Measurements from ENCODE around the gene SEC11C. TPM values are rescaled to one million over a fixed set of nuclear protein-coding genes. Genes with fewer than 3 reads are reported as not detected.
A peak's percentile ranks its signal among the peaks of the same experiment; 100 is the strongest.

The SEC11C gene
- polyA plus RNA-seq (2013, experiment 1 of 2): 49.0 TPM
- polyA plus RNA-seq (2013, experiment 2 of 2): 43.4 TPM

DNA sequence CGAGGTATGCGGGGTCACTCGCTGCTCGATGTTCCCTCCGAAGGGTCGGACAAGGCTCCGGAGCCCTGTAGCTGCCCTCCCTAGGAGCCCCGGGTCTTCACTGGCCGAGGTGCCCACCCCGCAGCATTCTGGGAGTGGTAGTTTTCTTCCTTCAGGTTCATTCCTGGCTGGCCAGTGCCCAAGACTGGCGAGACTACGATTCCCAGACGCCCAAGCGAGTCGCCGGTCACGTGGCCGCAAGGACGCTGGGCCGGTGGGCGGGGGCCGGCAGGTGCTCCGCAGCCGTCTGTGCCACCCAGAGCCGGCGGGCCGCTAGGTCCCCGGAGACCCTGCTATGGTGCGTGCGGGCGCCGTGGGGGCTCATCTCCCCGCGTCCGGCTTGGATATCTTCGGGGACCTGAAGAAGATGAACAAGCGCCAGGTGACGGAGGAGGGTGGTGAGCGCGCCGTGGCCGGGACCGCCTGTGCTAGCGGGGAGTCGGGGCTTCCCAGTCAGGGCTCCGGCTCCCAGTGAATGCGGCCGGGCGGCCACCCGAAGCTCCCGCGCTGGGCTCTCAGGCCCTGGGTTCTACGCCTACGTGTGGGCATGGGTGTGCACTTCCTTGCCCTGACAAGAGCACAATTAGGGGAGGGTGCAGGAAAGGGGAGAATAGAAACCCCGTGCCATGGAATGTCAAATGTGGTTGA lies at the start of gene SEC11C:
TSS of gene SEC11C (plus strand) at position 270 of the 687 bp plus-strand sequence. CDS start at position 335, 65 bp downstream.
- under 1% methylated on average over 55 of the region's 55 CpGs for WGBS
- Histone ChIP-seq H3K27me3 (ENCODE audit: insufficient read depth, low read length) (peaks cover 9% of the 10 kb centered on the region; the same call in 1 of the 2 replicates), H3K27ac (ENCODE audit: low read depth, low read length) (peak within 1 kb of the TSS; percentile 93), H3K4me3 (ENCODE audit: low read length) (peak within 1 kb of the TSS; percentile 89), H3K36me3 (ENCODE audit: insufficient read depth, low read length) (no peaks in the 10 kb centered on the region), H3K9me3 (ENCODE audit: insufficient read depth, low read depth, low read length) (no peaks in the 10 kb centered on the region), H3K9ac (ENCODE audit: low read depth, low read length) (peak within 1 kb of the TSS; percentile 96), H3K4me1 (ENCODE audit: insufficient read depth, low read length) (peaks cover 8% of the 10 kb centered on the region; the same call in 1 of the 2 replicates)

DNA sequence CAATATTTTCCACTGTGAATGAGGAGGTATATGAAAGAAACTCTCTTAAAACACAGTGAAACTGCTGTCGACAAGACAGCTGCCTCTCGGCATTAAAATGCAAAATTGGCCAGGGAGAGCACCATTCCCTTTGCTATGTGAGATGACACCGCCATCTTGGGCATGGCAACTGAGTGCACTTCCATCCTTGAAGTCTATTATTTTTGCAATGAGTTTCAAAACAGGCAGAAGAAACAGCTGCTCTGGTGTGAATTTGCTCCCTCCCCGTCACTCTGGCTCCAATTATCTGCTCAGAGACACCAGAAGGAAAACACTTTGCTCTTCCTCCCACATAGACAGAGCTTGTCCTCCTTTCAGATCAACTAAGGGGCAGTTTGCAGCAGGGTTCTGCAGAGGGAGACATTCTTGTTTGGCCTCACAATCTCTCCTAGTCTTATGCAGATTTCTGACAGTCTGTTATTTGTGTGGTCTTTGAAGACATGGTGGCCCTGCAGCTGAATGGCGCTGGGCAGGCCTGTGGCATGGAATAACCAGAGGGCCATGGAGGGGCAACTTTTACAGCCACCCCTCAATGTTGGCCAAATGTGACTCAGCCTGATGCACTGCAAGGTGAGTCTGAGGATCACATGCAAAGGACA lies 48.6 kb upstream of the SEC11C start:
- WGBS: 70% methylated on average over 5 of the region's 5 CpGs
- no peaks in the 10 kb centered on the region for H3K4me1 ChIP-seq (ENCODE audit: insufficient read depth, low read length)

DNA sequence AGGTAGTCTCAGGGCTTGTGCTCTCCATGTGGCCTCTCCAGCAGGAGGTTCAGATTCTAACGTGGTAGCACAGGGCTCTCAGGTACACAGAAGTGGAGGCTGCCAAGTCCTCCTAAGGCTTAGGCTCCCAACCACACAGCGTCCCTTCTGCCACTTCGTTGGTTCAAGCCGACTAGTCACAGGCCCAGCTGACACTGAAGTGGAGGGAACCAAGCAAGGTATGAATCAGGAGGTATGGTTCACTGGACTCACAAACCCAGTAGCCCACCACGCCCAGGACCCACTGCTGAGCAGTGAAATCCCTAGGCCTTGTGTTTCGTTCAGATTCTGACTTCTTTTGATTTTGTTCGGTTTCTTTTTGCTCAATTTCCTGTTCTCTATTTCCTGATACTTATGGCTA lies 46.0 kb upstream of the SEC11C start:
- H3K36me3 ChIP-seq (ENCODE audit: insufficient read depth, low read length): no peaks in the 10 kb centered on the region
- peaks cover 3% of the 10 kb centered on the region; the same call in 1 of the 2 replicates for H3K4me1 ChIP-seq (ENCODE audit: insufficient read depth, low read length)
- no peak overlapping the region for H3K4me3 ChIP-seq (ENCODE audit: low read length)
- no peak overlapping the region for H3K27ac ChIP-seq (ENCODE audit: low read depth, low read length)
- WGBS: 95% methylated on average over 7 of the region's 7 CpGs
- H3K9me3 ChIP-seq (ENCODE audit: insufficient read depth, low read depth, low read length): no peaks in the 10 kb centered on the region
- no peaks in the 10 kb centered on the region for H3K27me3 ChIP-seq (ENCODE audit: insufficient read depth, low read length)
- H3K9ac ChIP-seq (ENCODE audit: low read depth, low read length): no peak overlapping the region

More for the DNA sequence above, 48.6 kb upstream of the SEC11C start:
- H3K9me3 ChIP-seq (ENCODE audit: insufficient read depth, low read depth, low read length): no peaks in the 10 kb centered on the region
- no peaks in the 10 kb centered on the region for H3K27me3 ChIP-seq (ENCODE audit: insufficient read depth, low read length)
- H3K27ac ChIP-seq (ENCODE audit: low read depth, low read length): no peak overlapping the region
- H3K4me3 ChIP-seq (ENCODE audit: low read length): no peak overlapping the region
- no peaks in the 10 kb centered on the region for H3K36me3 ChIP-seq (ENCODE audit: insufficient read depth, low read length)
- no peak overlapping the region for H3K9ac ChIP-seq (ENCODE audit: low read depth, low read length)

DNA sequence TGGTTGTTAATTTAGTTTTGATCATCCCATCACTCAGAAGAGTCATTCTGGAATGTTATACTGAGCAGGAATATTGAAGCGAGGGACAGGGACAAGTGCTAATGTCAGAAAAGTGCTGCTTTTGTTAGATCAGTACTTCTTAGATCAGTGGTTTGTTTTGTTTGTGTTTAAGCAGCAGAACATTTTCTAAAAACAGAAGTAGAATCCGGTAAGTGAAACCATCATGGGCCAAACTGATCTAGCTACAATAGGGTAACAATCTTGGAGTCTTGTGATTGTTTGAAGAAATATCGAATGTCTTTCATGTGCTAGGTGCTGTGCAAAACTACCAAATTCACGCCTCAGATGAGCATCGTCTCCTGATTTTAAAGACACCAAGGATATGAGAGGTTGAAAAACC lies 45.1 kb upstream of the SEC11C start:
- H3K9ac ChIP-seq (ENCODE audit: low read depth, low read length): no peak overlapping the region

DNA sequence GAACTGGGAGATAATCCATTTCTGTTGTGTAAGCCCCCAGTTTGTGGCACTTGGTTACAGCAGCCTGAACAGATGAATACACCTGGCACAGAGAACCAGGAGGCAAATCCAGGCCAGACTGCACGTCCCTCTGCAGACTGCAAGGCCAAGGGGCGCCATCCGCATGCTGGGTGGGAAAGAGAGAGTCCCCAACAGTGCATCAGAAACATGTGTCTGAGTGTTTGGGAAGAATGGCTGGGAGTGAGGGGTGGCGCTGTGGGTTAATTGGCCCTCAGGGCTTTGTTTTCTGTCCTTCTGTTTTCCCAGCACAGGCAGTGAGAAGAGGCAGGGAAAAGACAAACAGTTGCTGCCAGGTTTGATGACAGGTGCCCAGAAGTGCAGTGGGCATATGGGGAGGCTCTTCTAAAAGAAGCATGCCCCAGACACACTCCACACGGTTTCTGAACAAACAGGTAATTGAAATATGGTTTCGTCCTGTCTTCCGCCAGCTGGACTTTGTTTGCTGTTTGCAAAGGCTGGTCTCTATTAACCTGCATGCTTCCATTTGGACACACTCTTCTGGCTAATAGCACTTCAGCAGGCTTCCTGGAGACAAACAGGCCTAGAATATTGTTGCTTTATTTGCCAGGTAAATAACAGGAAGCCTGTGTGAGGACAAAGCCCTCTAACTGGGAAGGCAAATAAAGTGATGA lies 43.4 kb upstream of the SEC11C start:
- 77% methylated on average over 7 of the region's 7 CpGs for WGBS
- H3K9me3 ChIP-seq (ENCODE audit: insufficient read depth, low read depth, low read length): no peaks in the 10 kb centered on the region
- no peaks in the 10 kb centered on the region for H3K36me3 ChIP-seq (ENCODE audit: insufficient read depth, low read length)
- no peak overlapping the region for H3K27ac ChIP-seq (ENCODE audit: low read depth, low read length)
- no peaks in the 10 kb centered on the region for H3K27me3 ChIP-seq (ENCODE audit: insufficient read depth, low read length)
- no peak overlapping the region for H3K9ac ChIP-seq (ENCODE audit: low read depth, low read length)
- peaks cover 3% of the 10 kb centered on the region; the same call in 1 of the 2 replicates for H3K4me1 ChIP-seq (ENCODE audit: insufficient read depth, low read length)
- no peak overlapping the region for H3K4me3 ChIP-seq (ENCODE audit: low read length)

More for the DNA sequence above, 45.1 kb upstream of the SEC11C start:
- no peak overlapping the region for H3K27ac ChIP-seq (ENCODE audit: low read depth, low read length)
- H3K27me3 ChIP-seq (ENCODE audit: insufficient read depth, low read length): no peaks in the 10 kb centered on the region
- 93% methylated on average over 5 of the region's 5 CpGs for WGBS
- H3K4me1 ChIP-seq (ENCODE audit: insufficient read depth, low read length): peaks cover 3% of the 10 kb centered on the region; the same call in 1 of the 2 replicates
- H3K36me3 ChIP-seq (ENCODE audit: insufficient read depth, low read length): no peaks in the 10 kb centered on the region
- H3K9me3 ChIP-seq (ENCODE audit: insufficient read depth, low read depth, low read length): no peaks in the 10 kb centered on the region
- no peak overlapping the region for H3K4me3 ChIP-seq (ENCODE audit: low read length)

DNA sequence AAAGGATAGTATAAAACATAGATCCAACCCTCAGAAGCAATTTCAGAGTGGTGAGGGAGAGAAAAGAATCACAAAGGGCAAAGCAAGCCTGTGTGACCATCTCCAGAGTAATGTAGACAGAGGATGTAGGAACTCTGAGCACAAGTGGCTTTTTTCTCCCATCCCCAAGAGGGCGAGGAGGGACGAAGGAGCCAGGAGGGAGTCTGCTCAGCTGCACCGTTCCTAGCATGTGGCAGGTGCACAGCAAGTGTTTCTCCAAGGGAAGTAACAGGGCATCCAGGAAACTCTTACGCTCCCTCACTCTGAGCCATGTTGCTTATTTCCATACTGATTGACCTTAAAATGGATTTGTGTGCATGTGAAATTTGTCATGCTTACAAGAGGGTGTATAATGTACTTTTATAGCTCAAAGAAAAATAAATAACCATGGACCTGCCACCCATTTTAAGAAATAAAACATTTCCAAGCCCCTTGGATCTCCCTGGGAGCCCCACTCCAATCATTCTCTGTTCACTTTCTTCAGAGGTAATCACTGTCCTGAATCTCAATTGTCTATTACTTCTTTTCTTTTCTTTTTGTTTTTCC lies 37.8 kb upstream of the SEC11C start:
- H3K4me1 ChIP-seq (ENCODE audit: insufficient read depth, low read length): no peaks in the 10 kb centered on the region
- H3K27ac ChIP-seq (ENCODE audit: low read depth, low read length): no peak overlapping the region
- no peaks in the 10 kb centered on the region for H3K9me3 ChIP-seq (ENCODE audit: insufficient read depth, low read depth, low read length)
- H3K4me3 ChIP-seq (ENCODE audit: low read length): no peak overlapping the region
- H3K36me3 ChIP-seq (ENCODE audit: insufficient read depth, low read length): no peaks in the 10 kb centered on the region
- H3K9ac ChIP-seq (ENCODE audit: low read depth, low read length): no peak overlapping the region
- H3K27me3 ChIP-seq (ENCODE audit: insufficient read depth, low read length): no peaks in the 10 kb centered on the region
- WGBS: 64% methylated on average over 4 of the region's 4 CpGs

DNA sequence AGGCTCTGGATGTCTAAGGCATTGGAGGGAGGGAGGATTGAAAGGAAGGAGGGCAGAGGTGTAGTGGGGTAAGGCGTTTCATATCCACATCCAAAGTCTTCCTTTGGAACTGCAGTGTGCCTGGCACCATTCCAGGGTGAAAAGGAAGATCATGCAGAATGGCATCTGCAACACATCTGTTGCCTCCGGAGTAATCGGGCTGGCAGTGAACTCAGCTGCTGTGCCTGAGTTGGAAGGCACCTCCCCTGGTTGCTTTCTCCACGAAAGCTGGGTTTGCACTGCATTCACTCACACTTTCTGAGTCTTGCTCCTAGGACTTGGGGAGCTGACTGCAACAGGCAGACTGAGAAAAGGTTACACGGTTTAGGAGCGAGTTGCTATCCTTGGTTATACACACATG lies 30.3 kb upstream of the SEC11C start:
- WGBS: 92% methylated on average over 6 of the region's 6 CpGs
- no peaks in the 10 kb centered on the region for H3K9me3 ChIP-seq (ENCODE audit: insufficient read depth, low read depth, low read length)
- H3K4me1 ChIP-seq (ENCODE audit: insufficient read depth, low read length): no peaks in the 10 kb centered on the region
- no peak overlapping the region for H3K27ac ChIP-seq (ENCODE audit: low read depth, low read length)
- no peaks in the 10 kb centered on the region; the same call in 1 of the 2 replicates for H3K27me3 ChIP-seq (ENCODE audit: insufficient read depth, low read length)
- no peak overlapping the region for H3K9ac ChIP-seq (ENCODE audit: low read depth, low read length)
- H3K4me3 ChIP-seq (ENCODE audit: low read length): no peak overlapping the region
- no peaks in the 10 kb centered on the region for H3K36me3 ChIP-seq (ENCODE audit: insufficient read depth, low read length)

DNA sequence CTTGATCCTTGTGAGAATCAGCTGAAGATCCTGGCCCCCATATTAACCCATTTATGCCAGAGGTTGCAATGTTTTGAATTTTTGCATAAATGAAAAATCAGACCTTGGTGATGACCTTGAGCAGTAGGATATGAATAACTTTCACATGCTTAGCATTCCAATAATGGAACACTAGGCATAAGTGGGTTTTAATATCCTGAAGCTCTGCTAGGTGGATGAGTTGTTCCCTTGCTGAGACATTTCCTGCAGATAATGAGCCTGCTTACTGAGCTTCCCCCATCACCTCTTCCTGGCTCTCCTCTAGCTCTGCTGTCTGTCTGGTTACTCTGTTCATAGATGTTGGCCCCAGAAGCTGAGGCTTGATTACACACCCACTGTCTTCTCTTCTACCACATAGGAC lies 25.5 kb upstream of the SEC11C start:
- Histone ChIP-seq H3K4me1 (ENCODE audit: insufficient read depth, low read length) (no peaks in the 10 kb centered on the region), H3K4me3 (ENCODE audit: low read length) (no peak overlapping the region), H3K9ac (ENCODE audit: low read depth, low read length) (no peak overlapping the region), H3K36me3 (ENCODE audit: insufficient read depth, low read length) (no peaks in the 10 kb centered on the region), H3K27ac (ENCODE audit: low read depth, low read length) (no peak overlapping the region), H3K27me3 (ENCODE audit: insufficient read depth, low read length) (no peaks in the 10 kb centered on the region; the same call in 1 of the 2 replicates), H3K9me3 (ENCODE audit: insufficient read depth, low read depth, low read length) (no peaks in the 10 kb centered on the region)

DNA sequence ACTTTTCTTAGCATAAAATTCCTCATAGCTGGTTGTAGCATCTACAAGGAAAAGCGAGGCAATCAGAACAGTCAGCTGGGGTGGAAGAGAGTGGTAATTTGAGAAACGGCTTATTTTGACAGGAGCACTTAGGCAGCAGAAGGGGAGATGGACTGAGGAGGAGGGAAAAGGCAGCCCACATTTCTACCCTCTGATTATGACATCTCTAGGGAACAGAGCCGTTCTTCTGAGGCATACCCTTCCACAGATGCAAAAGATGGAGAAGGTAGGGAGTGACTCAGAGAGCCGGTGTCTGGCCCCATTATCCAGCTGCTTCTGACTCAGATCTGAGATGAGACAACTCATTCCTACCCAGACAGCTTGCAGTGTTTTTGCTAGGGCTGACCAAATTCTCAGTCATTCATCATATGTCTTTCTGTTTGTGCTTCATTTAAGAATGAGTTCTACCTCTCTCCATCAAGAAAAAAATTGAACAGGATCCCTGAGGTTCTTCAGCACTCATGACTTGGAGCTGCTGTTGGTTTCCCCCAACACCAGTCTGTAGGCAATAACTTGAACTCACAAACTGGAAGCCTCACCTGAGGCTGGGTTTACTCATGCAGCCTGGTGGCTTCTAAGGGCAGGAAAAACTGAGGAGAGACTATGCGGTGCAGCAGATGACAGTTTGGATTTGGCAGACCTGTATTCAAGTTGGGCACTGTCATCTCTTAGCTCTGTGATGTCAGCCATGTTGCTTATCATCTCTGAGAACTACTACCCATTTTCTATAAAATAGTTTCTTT lies 15.9 kb upstream of the SEC11C start:
- H3K4me3 ChIP-seq (ENCODE audit: low read length): no peak overlapping the region
- no peak overlapping the region for H3K27ac ChIP-seq (ENCODE audit: low read depth, low read length)
- WGBS: 79% methylated on average over 4 of the region's 5 CpGs
- H3K9me3 ChIP-seq (ENCODE audit: insufficient read depth, low read depth, low read length): no peaks in the 10 kb centered on the region
- 0 out of 2 replicates have a peak, but pooled peaks cover 7% of the 10 kb centered on the region for H3K27me3 ChIP-seq (ENCODE audit: insufficient read depth, low read length)
- H3K9ac ChIP-seq (ENCODE audit: low read depth, low read length): no peak overlapping the region
- no peaks in the 10 kb centered on the region for H3K4me1 ChIP-seq (ENCODE audit: insufficient read depth, low read length)
- no peaks in the 10 kb centered on the region for H3K36me3 ChIP-seq (ENCODE audit: insufficient read depth, low read length)

DNA sequence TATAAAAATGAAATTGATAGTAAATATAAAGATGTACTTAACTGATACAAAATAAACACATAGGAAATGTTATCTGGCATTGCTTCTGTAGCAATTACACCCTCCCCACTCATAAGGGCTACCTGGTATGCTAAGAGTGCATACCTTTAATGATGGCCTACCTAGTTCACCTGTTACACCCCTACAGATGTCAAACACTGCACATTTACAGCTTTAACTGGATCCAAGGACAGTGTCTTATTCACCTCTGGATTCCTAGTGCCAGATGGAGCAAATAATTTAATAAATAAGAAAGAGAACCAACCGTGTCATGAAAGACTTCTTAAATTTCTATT lies 15.3 kb upstream of the SEC11C start:
- H3K36me3 ChIP-seq (ENCODE audit: insufficient read depth, low read length): no peaks in the 10 kb centered on the region
- no peak overlapping the region for H3K4me3 ChIP-seq (ENCODE audit: low read length)
- WGBS: no CpG with 5 or more reads among the region's 1 CpG
- no peak overlapping the region for H3K27ac ChIP-seq (ENCODE audit: low read depth, low read length)
- H3K4me1 ChIP-seq (ENCODE audit: insufficient read depth, low read length): no peaks in the 10 kb centered on the region
- peaks cover 7% of the 10 kb centered on the region; the same call in 1 of the 2 replicates for H3K27me3 ChIP-seq (ENCODE audit: insufficient read depth, low read length)
- H3K9me3 ChIP-seq (ENCODE audit: insufficient read depth, low read depth, low read length): no peaks in the 10 kb centered on the region
- no peak overlapping the region for H3K9ac ChIP-seq (ENCODE audit: low read depth, low read length)
